NCI-H526 treated with DMSO at 0.1 percent for 48 hours (cell line): ENCODE results near the gene DMRTC2.

Source experiments
- DNase-seq: peaks from one replicate; lab custom pipeline; 2025; lab: John Stamatoyannopoulos, UW

DMRTC2 gene

DNA sequence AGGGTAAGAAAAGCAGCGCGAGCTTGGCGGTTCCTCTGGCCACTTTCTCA is at the start of gene DMRTC2:
Gene DMRTC2, plus strand, starts transcription at position 42 of the 50 bp plus-strand sequence. CDS start 2,387 bp downstream, outside the sequence.
- DNase-seq = no peak

DNA sequence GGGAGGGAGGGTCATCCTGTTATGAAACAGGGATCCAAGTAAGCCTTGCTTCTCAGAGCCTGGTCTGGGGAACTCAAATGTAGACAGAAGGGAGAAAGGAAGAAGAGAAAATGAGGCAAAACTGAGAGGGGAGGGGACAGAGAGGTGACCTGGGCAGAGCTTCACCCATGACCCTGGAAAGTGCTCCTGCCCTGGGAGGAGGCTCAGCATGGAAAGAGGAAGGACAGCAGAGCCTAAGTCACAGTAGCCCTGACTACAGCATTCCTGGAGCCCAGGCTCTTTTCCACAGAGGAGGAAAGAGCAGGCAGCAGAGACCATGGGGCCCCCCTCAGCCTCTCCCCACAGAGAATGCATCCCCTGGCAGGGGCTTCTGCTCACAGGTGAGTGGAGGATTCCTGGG is 48.5 kb upstream of the DMRTC2 start, which contains the start of gene CEACAM3:
Gene CEACAM3, plus strand, starts transcription at position 226 of the 400 bp plus-strand sequence. Its CDS starts 91 bp downstream, at position 317.
- DNase-seq = no peak

- no peak for DNase-seq
These were observed 47.9 kb upstream of the DMRTC2 start for GRCh38 chr19:41796901-41797300.

DNA sequence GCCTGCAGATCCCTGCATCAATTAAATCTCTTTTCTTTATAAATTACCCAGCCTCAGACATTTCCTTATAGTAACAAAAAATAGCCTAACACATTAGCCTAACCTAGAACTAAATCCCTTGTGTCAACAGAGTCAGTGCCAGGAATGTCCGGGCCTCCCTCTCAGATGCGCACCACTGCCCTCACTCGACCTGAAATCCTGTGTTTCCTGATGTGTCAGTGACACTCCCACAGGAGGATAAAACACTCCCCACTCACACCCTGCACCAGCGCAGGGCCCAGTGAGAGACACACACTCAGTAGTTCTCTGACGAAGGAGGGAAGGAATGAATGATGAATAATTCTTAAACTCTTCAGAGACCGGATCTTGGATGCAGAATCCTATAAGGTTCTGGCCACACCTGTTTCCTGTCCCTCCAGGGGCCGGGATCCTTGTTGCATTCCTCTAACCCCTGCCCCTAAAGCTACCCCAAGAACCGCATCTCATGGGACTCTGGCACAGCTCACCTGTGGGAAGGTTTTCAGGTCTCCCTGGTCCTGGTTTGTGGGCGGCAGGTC is 45.3 kb upstream of the DMRTC2 start:
- DNase-seq = no peak

- no peak for DNase-seq
These were observed 43.8 kb upstream of the DMRTC2 start for GRCh38 chr19:41801031-41801430.

DNA sequence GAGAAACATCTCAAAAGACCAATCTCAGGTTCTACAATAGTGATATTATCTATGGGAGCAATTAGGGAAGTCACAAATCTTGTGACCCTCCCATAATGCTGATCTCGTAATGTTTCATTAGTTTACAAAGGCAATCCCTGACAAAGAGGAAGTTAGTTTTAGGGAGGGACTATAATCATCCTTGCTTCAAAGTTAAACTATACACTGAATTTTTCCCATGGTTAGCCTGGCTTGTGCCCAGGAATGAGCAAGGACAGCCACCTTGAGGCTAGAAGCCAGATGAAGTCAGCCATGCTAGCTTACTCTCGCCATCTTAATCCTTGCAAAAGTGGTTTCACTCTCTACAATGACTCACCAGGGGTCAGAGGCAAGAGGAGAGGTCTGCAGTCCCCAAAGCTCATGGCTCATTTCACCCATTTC is 43.0 kb upstream of the DMRTC2 start:
- no peak for DNase-seq

DNA sequence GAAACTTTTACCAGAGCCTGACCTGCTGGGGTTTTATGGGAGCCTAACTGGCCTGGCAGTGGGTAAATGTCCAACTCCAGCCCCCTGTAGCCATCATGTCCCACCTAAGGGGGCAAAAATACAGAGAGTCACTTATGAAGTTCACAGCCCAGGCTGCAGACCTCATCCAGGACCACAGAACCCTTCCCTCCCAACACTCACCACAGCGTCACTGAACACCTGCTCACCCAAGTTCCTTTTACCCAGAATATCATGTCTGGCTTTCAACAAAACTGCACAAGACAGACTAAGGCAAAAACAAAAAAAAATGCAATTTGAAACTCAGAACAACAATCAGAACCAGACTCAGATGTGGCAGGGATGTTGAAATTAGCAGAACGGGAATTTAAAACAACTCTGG is 42.1 kb upstream of the DMRTC2 start:
- DNase-seq = no peak

DNA sequence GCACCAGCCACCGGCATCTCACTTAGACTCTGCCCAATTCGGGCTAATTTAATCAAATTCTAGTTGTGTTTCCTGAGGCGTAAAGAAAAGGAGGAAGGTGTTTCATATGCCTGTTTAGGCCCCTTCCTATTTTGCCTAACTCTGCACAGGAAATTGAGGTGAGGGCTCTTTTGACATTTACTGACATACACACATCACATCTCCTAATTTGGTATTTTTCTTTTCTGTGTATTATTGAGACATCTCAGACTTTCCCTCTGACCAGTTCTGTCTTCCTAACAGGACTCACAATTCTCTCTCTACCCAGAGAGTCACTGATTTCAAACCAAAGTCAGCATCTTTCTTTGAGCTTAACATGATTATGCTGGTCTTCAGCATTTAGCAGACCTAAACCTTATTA is 40.5 kb upstream of the DMRTC2 start:
- no peak for DNase-seq

GRCh38 chr19:41807176-41807575 is 37.7 kb upstream of the DMRTC2 start:
- no peak for DNase-seq

GRCh38 chr19:41808663-41809566 is 35.9 kb upstream of the DMRTC2 start:
- no peak for DNase-seq

DNA sequence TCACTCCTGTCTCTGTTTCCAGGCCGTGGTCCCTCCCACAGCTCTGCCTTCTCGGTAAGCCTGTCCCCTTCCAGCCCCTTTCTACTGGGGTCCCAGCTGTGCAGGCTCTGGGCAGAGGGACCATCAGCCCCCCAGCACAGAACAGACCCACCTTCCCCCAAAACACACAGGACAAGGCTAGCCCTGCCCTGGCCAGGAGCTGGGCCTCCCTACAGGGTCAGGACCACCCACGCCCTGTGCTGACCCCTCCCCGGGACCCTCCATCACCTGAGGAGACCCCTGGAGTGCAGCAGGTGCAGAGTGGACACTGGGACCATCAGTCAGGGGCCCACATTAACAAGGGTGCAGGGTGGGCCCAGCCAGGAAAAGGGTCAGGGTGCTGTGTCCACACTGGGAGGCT is 34.5 kb upstream of the DMRTC2 start:
- no peak for DNase-seq

- no peak for DNase-seq
These were observed 33.8 kb upstream of the DMRTC2 start for GRCh38 chr19:41811036-41811435.

- no peak for DNase-seq
These were observed 32.9 kb upstream of the DMRTC2 start for GRCh38 chr19:41811981-41812380.

GRCh38 chr19:41813911-41814310 is 30.9 kb upstream of the DMRTC2 start:
- DNase-seq = no peak

GRCh38 chr19:41815301-41815700 is 29.5 kb upstream of the DMRTC2 start:
- DNase-seq = no peak

DNA sequence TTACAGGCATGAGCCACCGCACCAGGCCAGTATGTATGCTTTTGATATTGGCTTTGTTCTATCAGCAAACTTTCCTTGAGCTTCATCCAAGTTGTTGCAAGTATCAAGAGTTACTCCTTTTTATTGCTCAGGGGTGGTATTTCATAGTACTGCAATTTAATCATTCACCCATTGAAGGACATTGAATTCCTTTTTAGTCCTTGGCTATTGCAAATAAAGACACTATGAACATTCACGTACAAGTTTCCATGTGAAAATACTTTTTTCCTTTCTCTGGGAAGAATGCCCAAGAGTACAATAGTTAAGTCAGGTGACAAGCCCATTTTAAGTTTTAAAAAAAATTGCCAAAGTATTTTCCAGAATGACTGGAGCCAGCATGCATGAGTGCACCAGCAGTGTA is 28.1 kb upstream of the DMRTC2 start:
- DNase-seq = no peak

DNA sequence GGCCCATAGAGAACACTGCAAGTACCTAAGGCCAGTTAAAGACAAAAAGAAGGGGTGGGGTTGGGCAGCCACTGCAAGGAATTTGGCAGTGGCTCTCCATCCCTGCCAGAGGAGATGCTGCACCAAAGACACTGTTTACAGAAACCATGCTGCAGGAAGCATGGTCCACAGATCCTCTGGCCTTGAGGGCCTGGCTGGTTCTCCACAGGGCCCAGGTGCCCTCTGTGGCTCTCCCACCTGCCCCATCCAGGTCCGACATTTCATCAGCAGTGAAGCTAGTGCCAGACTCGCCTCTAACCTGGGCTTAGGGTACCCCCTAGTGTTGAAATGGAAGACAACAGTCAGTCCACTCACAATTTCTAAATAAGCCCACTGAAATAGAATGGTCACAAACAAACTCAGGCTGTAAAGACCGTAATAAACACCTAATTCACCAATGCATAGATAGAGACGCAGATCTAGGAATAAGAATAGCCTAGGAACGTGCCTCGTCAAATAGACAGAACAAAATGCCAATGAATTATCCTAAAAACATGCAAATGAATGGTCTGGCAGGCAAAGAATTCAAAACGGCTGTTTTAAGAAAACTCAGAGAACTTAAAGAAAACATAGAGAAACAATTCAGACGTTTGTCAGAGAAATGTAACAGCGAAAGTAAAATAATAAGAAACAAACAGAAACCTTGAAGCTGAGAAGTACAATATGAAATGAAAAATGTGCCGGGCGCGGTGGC is 23.7 kb upstream of the DMRTC2 start:
- DNase-seq = peak; percentile 62

- no peak for DNase-seq
These were observed 6.7 kb upstream of the DMRTC2 start for GRCh38 chr19:41837981-41838708.

GRCh38 chr19:41839211-41839610 is 5.6 kb upstream of the DMRTC2 start:
- DNase-seq = no peak

DNA sequence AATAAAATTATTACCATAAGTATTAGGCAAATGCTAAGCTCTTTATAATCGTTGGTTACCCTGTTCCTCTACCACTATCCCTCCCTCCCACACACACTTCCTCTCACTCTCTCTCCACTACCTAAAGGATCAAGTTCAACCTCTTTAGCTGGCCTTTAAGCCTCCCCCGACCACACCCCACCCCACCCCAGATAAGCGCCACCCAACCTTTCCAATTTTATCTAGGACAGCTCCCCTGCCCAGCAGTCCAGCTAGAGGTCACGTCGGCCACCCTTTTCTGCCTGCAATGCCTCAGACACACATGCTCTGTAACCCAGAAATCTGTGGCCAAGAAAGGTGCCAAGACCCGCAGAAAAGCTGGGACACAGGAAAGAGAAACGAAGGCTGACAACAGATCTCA is 1.5 kb upstream of the DMRTC2 start:
- no peak for DNase-seq

GRCh38 chr19:41844601-41845000 is 241 bp upstream of the DMRTC2 start, which contains the start of gene LYPD4:
TSS of gene LYPD4 (minus strand) at chr19:41844683. CDS start at chr19:41839285, 5,398 bp downstream.
- DNase-seq = no peak

DNA sequence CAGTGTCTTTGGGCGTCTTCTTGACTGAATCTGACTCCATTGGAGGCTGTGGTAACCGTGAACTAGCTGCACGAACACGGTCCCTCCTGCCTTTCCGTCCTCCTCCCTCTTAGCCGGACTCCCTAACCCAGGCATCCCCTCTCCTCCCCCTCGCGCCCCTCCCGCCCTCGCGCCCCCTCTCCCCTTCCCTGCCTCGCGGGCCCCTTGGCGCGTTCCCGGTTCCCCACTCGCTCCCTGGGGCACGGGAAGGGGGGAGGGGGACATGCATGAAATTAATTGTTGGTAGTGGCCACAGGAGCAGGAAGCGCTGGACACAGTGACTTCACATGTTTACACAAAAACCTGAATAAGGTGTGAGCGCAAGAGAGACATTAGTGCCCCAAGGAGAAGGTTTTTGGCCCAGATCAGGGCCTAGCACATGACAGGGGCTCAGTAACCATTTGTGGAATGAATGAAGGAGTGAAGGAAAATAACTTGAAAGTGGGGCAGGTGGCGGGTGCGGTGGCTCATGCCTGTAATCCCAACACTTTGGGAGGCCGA is 279 bp downstream of the DMRTC2 start:
- no peak for DNase-seq
